H1 (cell line): ENCODE measurements around the gene NDUFB10. TPM values are rescaled to one million over a fixed set of nuclear protein-coding genes. Genes with fewer than 3 reads are reported as not detected.

Experiments used
- BCL11A ChIP-seq, 2 experiments: IDR thresholded peaks; one replicate each; pipeline ENCODE4 v1.6.1; 2011; ENCODE audit warnings: low read depth in 2 of 2, low read length in 2 of 2, mild to moderate bottlenecking in 2 of 2
- BRCA1 ChIP-seq: IDR thresholded peaks from 2 replicates; pipeline ENCODE4 v1.6.1; 2012; ENCODE audit warnings: low read depth, low read length, improper control_type of control experiment
- CHD7 ChIP-seq: fragments of 300-600 bp; sonication (generic); IDR thresholded peaks from 2 replicates; pipeline ENCODE4 v1.7.1; 2012; ENCODE audit warnings: low read length, moderate library complexity, mild to moderate bottlenecking, inconsistent platforms; ENCODE audit not compliant: insufficient replicate concordance
- KDM1A ChIP-seq: fragments of 200-600, 300-600 bp; sonication (generic); IDR thresholded peaks from 2 replicates; pipeline ENCODE4 v1.7.1; 2016; ENCODE audit warnings: mild to moderate bottlenecking, low read length, borderline replicate concordance
- YY1 ChIP-seq: IDR thresholded peaks from 2 replicates; pipeline ENCODE4 v1.6.1; 2011; ENCODE audit warnings: low read depth, mild to moderate bottlenecking, low read length
- polyA plus RNA-seq, 7 experiments: library from polyadenylated mRNA; depleted of rRNA in 3 of 7; stranded (reverse) in 5 of 7; unstranded in 2 of 7; fragments of >200 nt in 5 of 7; fragments of 200-250 nt in 2 of 7; gene quantifications; 1 replicate in 5 of 7; 2 replicates in 1 of 7; 4 replicates in 1 of 7; pipeline versions ENCODE4 v1.2.1 to v1.2.3, GENCODE V29; 2011 to 2013; ENCODE audit warnings: missing spikeins in 2 of 7, mixed read lengths in 2 of 7
- total RNA-seq: library from RNA; stranded (reverse); fragmentation: NEBNext Ultra II Directional; extraction: Animal tissue kit (Norgen Biotek cat#: 25700); gene quantifications from 2 replicates; pipeline ENCODE4 v1.2.1, GENCODE V29; 2021

The NDUFB10 gene
- total and polyA plus RNA-seq, 2 of the 8 experiments (the other 6 are each of a cell fraction or from before 2014, with no cell fraction given): 183 to 194 TPM

- TF ChIP-seq KDM1A (no peak), BCL11A (IDR thresholded peaks at IDR 0.05; ENCODE audit: low read depth in 2 of 2, low read length in 2 of 2) (no peak), YY1 (no peak), BRCA1 (no peak), CHD7 (no peak)
These were observed 34.4 kb downstream of the NDUFB10 start (continued) for GRCh38 chr16:1993731-1994131.
